GM23248 (cell line): Measurements from ENCODE around the gene SYPL1. TPM values are rescaled to one million over a fixed set of nuclear protein-coding genes. Genes with fewer than 3 reads are reported as not detected.

ENCODE experiments used
- DNase-seq: peaks from one replicate; pipeline ENCODE4 v3.0.0-alpha.2; 2015
- H2AFZ ChIP-seq: fragments of 200-600 bp; sonication (generic); 2 replicates; pipeline ENCODE4 v1.6.1; 2016; ENCODE audit warnings: antibody characterized with exemption
- H3F3A ChIP-seq: fragments of 200-600 bp; sonication (generic); 2 replicates; pipeline ENCODE4 v1.6.1; 2016; ENCODE audit warnings: mild to moderate bottlenecking, antibody characterized with exemption, mixed run types; ENCODE audit not compliant: insufficient read depth
- H3K27ac ChIP-seq: fragments of 200-600 bp; sonication (generic); 2 replicates; pipeline ENCODE4 v1.5.1; 2016; ENCODE audit warnings: mild to moderate bottlenecking
- H3K27me3 ChIP-seq: fragments of 200-600 bp; sonication (generic); replicated peaks from 2 replicates; pipeline ENCODE4 v1.6.1; 2016; ENCODE audit warnings: mild to moderate bottlenecking; ENCODE audit not compliant: insufficient read depth
- H3K36me3 ChIP-seq: fragments of 200-600 bp; sonication (generic); 2 replicates; pipeline ENCODE4 v1.6.1; 2016; ENCODE audit warnings: low read depth, mild to moderate bottlenecking
- H3K4me1 ChIP-seq: fragments of 200-600 bp; sonication (generic); 2 replicates; pipeline ENCODE4 v1.6.1; 2016; ENCODE audit warnings: mild to moderate bottlenecking; ENCODE audit not compliant: insufficient read depth
- H3K4me2 ChIP-seq: fragments of 200-600 bp; sonication (generic); one replicate; pipeline ENCODE4 v1.6.1; 2016; ENCODE audit warnings: mild to moderate bottlenecking; ENCODE audit not compliant: unreplicated experiment
- H3K4me3 ChIP-seq: fragments of 200-600 bp; sonication (generic); 2 replicates; pipeline ENCODE4 v1.5.1; 2016; ENCODE audit warnings: mild to moderate bottlenecking
- H3K79me2 ChIP-seq: fragments of 200-600 bp; sonication (generic); 2 replicates; pipeline ENCODE4 v1.6.1; 2016; ENCODE audit warnings: mild to moderate bottlenecking; ENCODE audit not compliant: insufficient read depth
- H3K9ac ChIP-seq: fragments of 200-600 bp; sonication (generic); 2 replicates; pipeline ENCODE4 v1.6.1; 2016; ENCODE audit warnings: mild to moderate bottlenecking
- H3K9me2 ChIP-seq: fragments of 200-600 bp; sonication (generic); 2 replicates; pipeline ENCODE4 v1.6.1; 2016; ENCODE audit warnings: mixed run types, mild to moderate bottlenecking, moderate library complexity; ENCODE audit not compliant: insufficient read depth
- H3K9me3 ChIP-seq: fragments of 200-600 bp; sonication (generic); one replicate; pipeline ENCODE4 v1.6.1; 2017; ENCODE audit warnings: low read depth
- H4K20me1 ChIP-seq: fragments of 200-600 bp; sonication (generic); 2 replicates; pipeline ENCODE4 v1.6.0; 2016; ENCODE audit not compliant: insufficient read depth
- EZH2 ChIP-seq: fragments of 200-600 bp; sonication (generic); IDR thresholded peaks from 2 replicates; pipeline ENCODE4 v1.6.1; 2018; ENCODE audit warnings: antibody characterized with exemption, mild to moderate bottlenecking; ENCODE audit not compliant: insufficient read depth, poor library complexity, severe bottlenecking
- EZH2phosphoT487 ChIP-seq: fragments of 200-600 bp; sonication (generic); IDR thresholded peaks from 2 replicates; pipeline ENCODE4 v1.6.1; 2018; ENCODE audit warnings: antibody characterized with exemption, moderate library complexity, mild to moderate bottlenecking, low read depth; ENCODE audit not compliant: insufficient read depth
- WGBS, 2 experiments: methylation state at CpG; one replicate each; pipeline ENCODE4 v1.1.6; 2015 to 2017; ENCODE audit warnings: low lambda C conversion rate in 2 of 2, low coverage in 1 of 2; ENCODE audit errors: missing lambda C conversion rate in 2 of 2; 5-methylcytosine and 5-hydroxymethylcytosine counted together
- in situ Hi-C: fragments of 300-500 bp; cut with MboI; formaldehyde crosslinking; loops from 2 replicates; pipeline ENCODE4 v1.15.0; 2020
- polyA plus RNA-seq: library from polyadenylated mRNA; unstranded; fragments of >200 nt; fragmentation: Nextera tagmentation; extraction: Ambion mirVana; gene quantifications from 2 replicates; pipeline ENCODE4 v1.2.1, GENCODE V29; 2016
- total RNA-seq: library from RNA; depleted of rRNA; stranded (reverse); fragments of >200 nt; shearing (Covaris generic); gene quantifications from 2 replicates; pipeline ENCODE4 v1.2.3, GENCODE V29; 2014

SYPL1 gene
- total and polyA plus RNA-seq, 2 experiments from 2014 or later: 49.0 to 105 TPM

DNA sequence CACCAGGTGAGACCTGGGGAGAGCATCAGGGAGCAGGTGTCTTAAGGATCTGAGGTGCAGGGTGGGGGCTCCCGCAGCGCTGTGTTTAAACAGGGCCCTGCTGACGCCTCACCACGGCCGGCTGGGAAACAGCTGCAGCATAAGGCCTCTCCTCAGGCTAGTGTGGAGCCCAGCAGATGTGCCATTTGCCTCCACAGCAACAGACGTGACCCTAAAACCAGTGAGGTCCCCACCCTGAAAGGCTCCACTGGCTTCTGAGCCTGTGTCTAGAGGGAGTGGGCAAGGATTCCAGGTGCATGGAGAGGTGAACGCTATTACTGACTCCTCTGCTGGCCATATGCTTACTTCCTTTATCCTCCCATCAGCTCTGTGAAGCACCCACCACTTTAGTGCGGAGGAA, 47.8 kb downstream of the SYPL1 start:
- Histone ChIP-seq H3K79me2 (no peaks in the 10 kb centered on the region), H3K9me2 (no peaks in the 10 kb centered on the region), H4K20me1 (no peaks in the 10 kb centered on the region), H3K4me3 (no peak overlapping the region), H3F3A (peaks cover 10% of the 10 kb centered on the region), H3K27me3 (no peaks in the 10 kb centered on the region), H3K36me3 (no peaks in the 10 kb centered on the region), H3K27ac (peak overlapping the region; percentile 77; the same call in 1 of the 2 replicates), H2AFZ (peak overlapping the region; percentile 83; the same call in 1 of the 2 replicates), H3K4me1 (peaks cover 28% of the 10 kb centered on the region), H3K4me2 (no peak overlapping the region), H3K9me3 (no peaks in the 10 kb centered on the region), H3K9ac (no peak overlapping the region)
- WGBS, 2 experiments: 79 to 82% methylated on average over 6 to 8 of the region's 8 CpGs
- in situ Hi-C loops: no loop called here
- no peak for TF ChIP-seq EZH2
- no peak for TF ChIP-seq EZH2phosphoT487
- DNase-seq: no peak

DNA sequence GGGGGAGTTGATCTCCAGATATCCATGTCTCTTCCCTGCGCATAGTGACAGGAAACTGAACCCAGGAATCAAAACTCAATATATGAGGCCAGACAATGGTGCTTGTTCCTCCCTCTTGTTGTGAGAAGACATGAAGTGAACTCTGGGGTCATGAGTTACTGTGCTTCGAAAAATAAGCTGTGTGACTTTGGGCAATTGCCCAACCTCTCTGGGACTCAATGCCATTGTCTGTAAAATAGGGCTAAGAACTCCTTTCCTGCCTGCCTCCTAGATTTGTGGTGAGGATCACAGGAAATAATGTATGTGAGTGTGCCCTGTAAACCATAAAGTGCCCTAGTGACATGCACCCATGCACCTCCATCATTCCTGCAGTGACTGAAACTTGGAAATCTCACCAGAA, 48.4 kb downstream of the SYPL1 start:
- H3K79me2 ChIP-seq: no peaks in the 10 kb centered on the region
- H3K27ac ChIP-seq: no peak overlapping the region
- no peak overlapping the region for H2AFZ ChIP-seq
- peaks cover 22% of the 10 kb centered on the region for H3K4me1 ChIP-seq
- TF ChIP-seq EZH2phosphoT487: no peak
- no peak for TF ChIP-seq EZH2
- no peaks in the 10 kb centered on the region for H3K27me3 ChIP-seq
- no peaks in the 10 kb centered on the region for H4K20me1 ChIP-seq
- H3K4me2 ChIP-seq: no peak overlapping the region
- no peak for DNase-seq
- peaks cover 5% of the 10 kb centered on the region for H3F3A ChIP-seq
- H3K4me3 ChIP-seq: no peak overlapping the region
- no peaks in the 10 kb centered on the region for H3K9me2 ChIP-seq
- H3K36me3 ChIP-seq: no peaks in the 10 kb centered on the region
- in situ Hi-C loops: no loop called here
- WGBS, 2 experiments: 87 to 88% methylated on average over 2 of the region's 2 CpGs
- no peak overlapping the region for H3K9ac ChIP-seq
- no peaks in the 10 kb centered on the region for H3K9me3 ChIP-seq

DNA sequence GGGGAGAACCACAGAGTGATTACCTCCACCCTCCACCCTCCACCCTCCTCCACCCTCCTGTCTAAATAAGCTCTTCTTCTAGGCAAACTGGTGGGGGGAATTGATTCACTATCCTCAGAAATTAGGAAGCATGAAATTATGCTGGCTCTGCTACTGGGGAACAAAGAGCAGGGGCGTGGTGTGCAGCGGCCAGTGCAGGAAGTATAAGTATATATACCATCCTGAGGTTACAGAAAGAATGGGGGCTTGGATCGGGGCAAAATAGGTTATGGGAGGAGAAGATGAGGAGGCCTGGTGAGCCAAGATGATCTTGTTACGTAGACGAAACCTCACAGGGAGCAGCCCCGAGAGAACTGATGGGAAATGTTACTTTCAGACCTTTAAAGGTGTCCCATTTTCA, 49.1 kb downstream of the SYPL1 start:
- no peaks in the 10 kb centered on the region for H3K9me3 ChIP-seq
- no peaks in the 10 kb centered on the region for H3K79me2 ChIP-seq
- H2AFZ ChIP-seq: no peak overlapping the region
- WGBS, 2 experiments: 93% methylated on average over 6 of the region's 6 CpGs
- H3K9me2 ChIP-seq: no peaks in the 10 kb centered on the region
- no peak overlapping the region for H3K4me3 ChIP-seq
- no peaks in the 10 kb centered on the region for H4K20me1 ChIP-seq
- H3K27ac ChIP-seq: no peak overlapping the region
- H3F3A ChIP-seq: no peaks in the 10 kb centered on the region
- no peaks in the 10 kb centered on the region for H3K27me3 ChIP-seq
- TF ChIP-seq EZH2 (no peak), EZH2phosphoT487 (no peak)
- H3K4me1 ChIP-seq: peaks cover 15% of the 10 kb centered on the region
- DNase-seq: no peak
- in situ Hi-C loops: no loop called here
- no peak overlapping the region for H3K4me2 ChIP-seq
- no peaks in the 10 kb centered on the region for H3K36me3 ChIP-seq
- no peak overlapping the region for H3K9ac ChIP-seq

DNA sequence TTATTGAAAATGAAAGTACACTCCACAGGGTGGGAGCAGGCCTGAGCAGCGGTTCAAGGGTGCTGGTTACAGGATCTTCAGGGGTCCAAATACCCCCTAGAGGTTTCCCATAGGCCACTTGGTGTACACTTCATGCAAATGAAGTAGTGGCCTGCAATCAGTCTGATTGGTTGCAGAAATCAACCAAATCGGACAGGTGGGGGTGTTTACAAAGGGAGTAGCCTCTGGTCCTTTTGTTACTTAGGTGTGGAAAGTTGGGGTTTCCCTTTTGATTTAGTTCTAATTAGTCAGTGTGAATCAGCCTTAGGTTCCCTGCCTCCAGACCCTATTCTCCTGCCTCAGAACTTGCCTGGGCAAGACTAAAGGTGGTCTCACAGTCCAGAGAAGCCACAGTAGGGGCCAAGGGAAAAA, 49.6 kb downstream of the SYPL1 start:
- Histone ChIP-seq H3K4me2 (no peak overlapping the region), H2AFZ (no peak overlapping the region), H3K9me2 (no peaks in the 10 kb centered on the region), H3K4me3 (no peak overlapping the region), H3K27ac (no peak overlapping the region), H3K9ac (no peak overlapping the region), H3K27me3 (no peaks in the 10 kb centered on the region), H3F3A (no peaks in the 10 kb centered on the region), H3K36me3 (no peaks in the 10 kb centered on the region), H3K4me1 (peaks cover 15% of the 10 kb centered on the region), H3K79me2 (no peaks in the 10 kb centered on the region), H4K20me1 (no peaks in the 10 kb centered on the region), H3K9me3 (no peaks in the 10 kb centered on the region)
- TF ChIP-seq EZH2phosphoT487: no peak
- TF ChIP-seq EZH2: no peak
- no peak for DNase-seq
- in situ Hi-C loops: no loop called here
- 81 to 82% methylated on average over 2 of the region's 2 CpGs for whole genome bisulfite sequencing, 2 experiments

DNA sequence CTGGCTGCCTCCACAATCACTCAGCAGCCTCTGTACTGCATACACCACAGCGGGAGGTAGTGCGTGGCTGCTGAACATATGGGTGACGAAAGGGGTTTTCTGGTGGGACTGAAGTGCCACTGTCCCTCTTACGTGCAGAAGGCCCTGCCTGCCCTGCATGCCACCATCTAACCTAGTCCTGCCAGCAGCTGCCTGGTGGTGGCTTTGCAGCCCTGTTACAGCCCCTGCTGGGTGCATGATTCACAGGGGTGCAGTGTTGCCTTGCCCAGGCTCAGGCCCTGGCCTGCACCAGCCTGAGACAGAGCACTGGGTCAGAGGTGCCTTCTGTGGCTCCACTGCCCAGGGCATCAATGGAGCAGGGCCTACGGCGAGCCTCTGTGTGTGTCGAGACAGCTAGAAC, 50.1 kb downstream of the SYPL1 start:
- WGBS, 2 experiments: 90 to 94% methylated on average over 7 of the region's 7 CpGs
- Histone ChIP-seq H2AFZ (no peak overlapping the region), H3K9ac (no peak overlapping the region), H3K27me3 (no peaks in the 10 kb centered on the region), H3K4me3 (no peak overlapping the region), H3F3A (no peaks in the 10 kb centered on the region), H3K9me2 (no peaks in the 10 kb centered on the region), H3K79me2 (no peaks in the 10 kb centered on the region), H3K36me3 (no peaks in the 10 kb centered on the region), H3K27ac (no peak overlapping the region), H3K4me1 (peaks cover 15% of the 10 kb centered on the region), H4K20me1 (no peaks in the 10 kb centered on the region), H3K4me2 (no peak overlapping the region), H3K9me3 (no peaks in the 10 kb centered on the region)
- TF ChIP-seq EZH2phosphoT487: no peak
- no peak for TF ChIP-seq EZH2
- in situ Hi-C loops: no loop called here
- DNase-seq: no peak
